NCI-H1930 (cell line): Measurements from ENCODE around the gene CREM.

Experiments used
- DNase-seq, 2 experiments: peaks; one replicate each; lab custom pipeline; 2025; lab: John Stamatoyannopoulos, UW

Gene CREM

GRCh38 chr10:35136263-35136815 is 9.7 kb downstream of the CREM start:
- no peak for DNase-seq

- no peak for DNase-seq
Measured at GRCh38 chr10:35140126-35140525, 13.5 kb downstream of the CREM start.

- DNase-seq, result no peak
Measured at GRCh38 chr10:35140727-35141126, 14.1 kb downstream of the CREM start.

- DNase-seq, result no peak
Measured at GRCh38 chr10:35150308-35150707, 23.7 kb downstream of the CREM start.

GRCh38 chr10:35152992-35153391 is 26.3 kb downstream of the CREM start:
- no peak for DNase-seq

GRCh38 chr10:35153716-35154115 is 27.1 kb downstream of the CREM start:
- DNase-seq, result no peak

- no peak for DNase-seq
Measured at GRCh38 chr10:35160743-35161142, 34.1 kb downstream of the CREM start.

GRCh38 chr10:35161906-35162305 is 35.3 kb downstream of the CREM start:
- no peak for DNase-seq

- DNase-seq, result no peak
Measured at GRCh38 chr10:35165136-35165535, 38.5 kb downstream of the CREM start.

- no peak for DNase-seq
Measured at GRCh38 chr10:35165811-35166210, 39.2 kb downstream of the CREM start.

- no peak for DNase-seq
Measured at GRCh38 chr10:35166607-35167006, 40.0 kb downstream of the CREM start.

- DNase-seq, result no peak
Measured at GRCh38 chr10:35167342-35167741, 40.7 kb downstream of the CREM start.

GRCh38 chr10:35172146-35172545 is 45.5 kb downstream of the CREM start:
- no peak for DNase-seq

- no peak for DNase-seq
Measured at GRCh38 chr10:35172574-35172973, 45.9 kb downstream of the CREM start.

- no peak for DNase-seq
Measured at GRCh38 chr10:35178331-35178730, 51.7 kb downstream of the CREM start.

GRCh38 chr10:35182631-35183510 is 56.2 kb downstream of the CREM start:
- DNase-seq, result no peak

GRCh38 chr10:35184527-35185171 is 58.0 kb downstream of the CREM start:
- no peak for DNase-seq

GRCh38 chr10:35185260-35186034 is 58.8 kb downstream of the CREM start:
- no peak for DNase-seq

- DNase-seq, result no peak
Measured at GRCh38 chr10:35188954-35189353, 62.3 kb downstream of the CREM start.

- no peak for DNase-seq
Measured at GRCh38 chr10:35191523-35191922, 64.9 kb downstream of the CREM start.

GRCh38 chr10:35192645-35193249 is 66.1 kb downstream of the CREM start:
- no peak for DNase-seq

GRCh38 chr10:35194471-35194870 is 67.8 kb downstream of the CREM start:
- DNase-seq, result no peak
